Measurements from ENCODE around the gene IGSF9.

Gene IGSF9

DNA sequence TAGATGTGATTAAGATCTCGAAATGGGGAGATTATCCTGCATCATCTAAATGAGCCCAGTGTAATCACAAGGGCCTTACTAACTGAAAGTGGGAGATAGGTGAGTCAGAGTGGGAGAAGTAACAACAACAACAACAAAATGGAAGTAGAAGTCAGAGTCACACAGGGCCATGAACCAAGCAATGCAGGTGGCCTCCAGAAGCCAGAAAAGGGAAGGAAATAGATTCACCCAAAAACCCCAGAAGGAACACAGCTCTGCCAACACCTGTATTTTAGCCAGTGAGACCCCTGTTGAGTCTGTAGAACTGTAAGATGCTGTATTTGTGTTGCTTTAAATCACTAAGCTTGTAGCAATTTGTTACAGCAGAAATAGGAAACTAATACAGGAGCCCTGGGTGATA lies 24.2 kb downstream of the IGSF9 start:
- Histone ChIP-seq H3K36me3 (ENCODE audit: control insufficient read depth, insufficient read depth, low read length) (peaks cover 21% of the 10 kb centered on the region), H3K4me1 (ENCODE audit: control insufficient read depth, insufficient read depth, low read length) (peaks cover 12% of the 10 kb centered on the region), H3K9ac (ENCODE audit: low read depth, low read length) (no peak overlapping the region), H3K4me3 (ENCODE audit: low read depth, low read length) (no peak overlapping the region), H3K9me3 (ENCODE audit: control insufficient read depth, insufficient read depth, low read length) (no peaks in the 10 kb centered on the region), H3K27me3 (ENCODE audit: control insufficient read depth, insufficient read depth, low read length) (peaks cover 5% of the 10 kb centered on the region)

DNA sequence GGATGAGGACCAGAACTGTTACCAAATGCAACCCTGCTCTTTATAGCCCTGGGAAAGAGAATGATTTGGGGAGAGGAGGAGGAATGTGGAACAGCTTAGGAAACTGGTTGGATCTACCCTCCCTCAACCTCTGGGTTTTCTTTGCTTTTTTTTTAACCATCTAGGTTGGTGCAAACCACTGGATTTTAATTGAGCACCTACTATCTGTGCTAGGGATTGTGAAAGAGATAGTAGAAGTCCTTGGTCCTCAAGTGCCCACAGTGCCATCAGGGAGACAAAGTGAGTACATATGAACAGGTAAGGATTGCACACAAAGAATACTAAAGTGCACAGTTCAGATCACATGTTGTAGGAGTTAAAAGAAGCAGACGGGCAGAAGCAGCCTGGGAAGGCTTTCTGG lies 24.8 kb downstream of the IGSF9 start:
- Histone ChIP-seq H3K36me3 (ENCODE audit: control insufficient read depth, insufficient read depth, low read length) (peaks cover 21% of the 10 kb centered on the region), H3K4me3 (ENCODE audit: low read depth, low read length) (no peak overlapping the region), H3K4me1 (ENCODE audit: control insufficient read depth, insufficient read depth, low read length) (peaks cover 17% of the 10 kb centered on the region), H3K27me3 (ENCODE audit: control insufficient read depth, insufficient read depth, low read length) (peaks cover 3% of the 10 kb centered on the region), H3K9me3 (ENCODE audit: control insufficient read depth, insufficient read depth, low read length) (no peaks in the 10 kb centered on the region), H3K9ac (ENCODE audit: low read depth, low read length) (no peak overlapping the region)

DNA sequence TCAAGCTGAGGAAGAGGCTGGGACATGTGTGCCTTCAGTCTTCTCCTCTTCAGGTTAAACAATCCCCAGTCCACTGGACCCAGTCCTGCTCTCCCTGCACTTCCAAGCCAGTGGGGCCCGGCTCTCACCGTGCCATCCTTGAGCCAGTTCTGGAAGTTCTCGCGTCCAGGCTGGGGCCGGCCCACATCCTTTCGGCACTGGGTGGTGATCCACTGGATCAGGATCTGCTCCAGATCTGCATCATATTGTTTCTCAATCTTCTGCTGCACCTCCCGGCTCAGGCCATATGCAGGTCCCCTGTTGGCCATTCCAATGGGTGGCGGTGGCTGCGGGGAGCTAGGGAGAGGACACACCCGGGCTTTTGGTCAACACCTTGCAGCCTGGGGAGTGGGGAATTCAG lies 25.2 kb downstream of the IGSF9 start:
- Histone ChIP-seq H3K9ac (ENCODE audit: low read depth, low read length) (no peak overlapping the region), H3K4me1 (ENCODE audit: control insufficient read depth, insufficient read depth, low read length) (peaks cover 19% of the 10 kb centered on the region), H3K9me3 (ENCODE audit: control insufficient read depth, insufficient read depth, low read length) (no peaks in the 10 kb centered on the region), H3K36me3 (ENCODE audit: control insufficient read depth, insufficient read depth, low read length) (peaks cover 21% of the 10 kb centered on the region), H3K4me3 (ENCODE audit: low read depth, low read length) (no peak overlapping the region), H3K27me3 (ENCODE audit: control insufficient read depth, insufficient read depth, low read length) (peaks cover 3% of the 10 kb centered on the region)

DNA sequence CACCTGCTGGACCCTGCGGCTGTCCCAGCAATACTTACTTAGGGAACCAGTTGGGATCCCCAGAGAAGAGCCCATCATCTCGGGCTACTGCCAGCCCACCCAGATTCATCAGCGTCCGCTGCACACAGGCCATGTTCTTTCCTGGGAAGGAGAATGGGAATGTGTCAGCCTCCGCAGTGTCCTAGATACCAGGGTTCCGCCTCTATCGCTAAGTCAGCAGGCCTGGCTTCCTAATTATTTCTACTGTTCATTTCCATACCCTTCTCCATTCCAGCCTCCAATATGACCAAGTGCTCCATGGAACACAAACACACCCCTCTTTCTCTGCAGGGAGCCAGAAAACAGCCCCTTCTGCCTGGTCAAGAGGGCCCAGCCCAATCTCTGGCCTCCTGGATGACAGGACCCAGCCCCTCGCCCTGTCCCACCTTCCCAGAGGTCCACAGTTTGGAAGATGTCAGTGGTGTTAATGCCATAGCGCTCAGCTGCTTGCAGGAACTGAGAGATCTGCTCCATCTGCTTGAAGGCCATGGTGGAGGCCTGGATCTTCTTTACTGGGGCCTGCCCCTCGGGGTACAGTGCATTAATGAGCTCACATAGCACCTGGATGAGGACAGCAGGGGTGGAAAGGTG lies 26.1 kb downstream of the IGSF9 start:
- H3K9ac ChIP-seq (ENCODE audit: low read depth, low read length): no peak overlapping the region
- H3K4me3 ChIP-seq (ENCODE audit: low read depth, low read length): no peak overlapping the region
- H3K4me1 ChIP-seq (ENCODE audit: control insufficient read depth, insufficient read depth, low read length): peaks cover 21% of the 10 kb centered on the region
- no peaks in the 10 kb centered on the region for H3K9me3 ChIP-seq (ENCODE audit: control insufficient read depth, insufficient read depth, low read length)
- H3K27me3 ChIP-seq (ENCODE audit: control insufficient read depth, insufficient read depth, low read length): peaks cover 3% of the 10 kb centered on the region
- peaks cover 21% of the 10 kb centered on the region for H3K36me3 ChIP-seq (ENCODE audit: control insufficient read depth, insufficient read depth, low read length)

DNA sequence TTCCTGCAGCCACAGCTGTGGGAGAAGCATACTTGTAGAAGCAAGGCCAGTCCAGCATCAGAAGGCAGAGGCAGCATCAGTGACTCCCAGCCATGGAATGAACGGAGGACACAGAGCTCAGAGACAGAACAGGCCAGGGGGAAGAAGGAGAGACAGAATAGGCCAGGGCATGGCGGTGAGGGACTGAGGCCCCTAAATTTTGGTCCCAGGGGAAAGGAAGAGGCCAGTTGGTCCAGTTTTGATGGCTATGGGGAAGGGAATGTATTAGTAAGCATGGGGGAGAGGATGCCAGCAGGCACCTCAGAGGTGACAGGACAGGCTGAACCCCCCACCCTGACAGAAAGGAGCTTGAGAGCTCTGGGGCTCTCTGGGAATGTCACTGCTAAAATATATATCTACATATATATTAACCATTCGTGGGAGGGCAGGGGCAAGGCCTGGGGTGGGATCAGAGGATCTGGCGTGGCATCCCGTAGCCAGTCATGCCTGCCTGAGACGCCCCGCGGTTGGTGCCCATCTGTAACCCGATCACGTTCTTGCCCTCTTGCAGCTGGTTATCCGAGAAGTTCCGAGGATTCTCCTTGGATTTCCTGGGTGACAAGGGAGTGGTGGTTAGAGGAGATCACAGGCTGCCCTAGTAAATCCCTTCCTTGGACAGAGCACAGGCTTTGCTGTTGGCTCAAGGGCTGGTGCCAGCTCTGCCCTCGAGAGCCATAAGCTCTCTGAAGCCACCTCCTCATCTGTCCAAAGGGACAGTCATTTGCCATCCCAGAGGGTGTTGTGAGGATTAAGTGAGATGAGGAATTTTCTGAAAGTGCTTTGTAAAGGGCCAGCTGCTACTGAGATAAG lies 26.8 kb downstream of the IGSF9 start:
- Histone ChIP-seq H3K4me1 (ENCODE audit: control insufficient read depth, insufficient read depth, low read length) (peaks cover 26% of the 10 kb centered on the region), H3K4me3 (ENCODE audit: low read depth, low read length) (no peak overlapping the region), H3K36me3 (ENCODE audit: control insufficient read depth, insufficient read depth, low read length) (peaks cover 21% of the 10 kb centered on the region), H3K9me3 (ENCODE audit: control insufficient read depth, insufficient read depth, low read length) (no peaks in the 10 kb centered on the region), H3K27me3 (ENCODE audit: control insufficient read depth, insufficient read depth, low read length) (no peaks in the 10 kb centered on the region), H3K9ac (ENCODE audit: low read depth, low read length) (no peak overlapping the region)

DNA sequence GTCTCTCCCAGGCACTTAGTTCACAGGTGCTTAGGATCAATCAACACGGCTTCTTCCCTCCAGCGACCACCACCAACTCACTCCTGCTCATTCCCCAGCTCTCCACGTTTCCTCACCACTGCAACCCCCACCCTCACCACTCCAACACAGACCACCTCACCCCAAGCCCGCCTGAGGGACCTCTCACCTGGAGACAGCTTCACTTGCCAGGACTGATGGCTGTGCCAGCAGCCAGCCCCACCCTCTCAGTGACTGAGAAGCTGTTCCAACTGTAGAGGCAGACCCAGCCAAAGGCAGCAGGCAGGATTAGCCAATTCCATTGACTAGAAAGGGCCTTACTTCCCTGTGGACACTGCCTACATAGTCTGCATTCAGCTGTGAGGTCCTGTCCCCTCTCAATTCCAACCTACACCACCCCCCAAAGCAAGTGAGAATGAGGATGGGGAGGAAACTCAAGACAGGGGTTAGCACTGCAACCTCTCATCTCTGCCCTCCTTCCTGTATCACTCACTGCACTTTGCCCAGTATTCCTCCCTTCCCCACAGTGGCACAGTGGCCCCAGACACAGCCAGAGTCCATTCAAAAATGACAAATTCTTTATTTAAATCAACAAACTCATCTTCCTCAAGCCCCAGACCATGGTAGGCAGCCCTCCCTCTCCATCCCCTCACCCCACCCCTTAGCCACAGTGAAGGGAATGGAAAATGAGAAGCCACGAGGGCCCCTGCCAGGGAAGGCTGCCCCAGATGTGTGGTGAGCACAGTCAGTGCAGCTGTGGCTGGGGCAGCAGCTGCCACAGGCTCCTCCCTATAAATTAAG lies 27.7 kb downstream of the IGSF9 start:
- Histone ChIP-seq H3K27me3 (ENCODE audit: control insufficient read depth, insufficient read depth, low read length) (no peaks in the 10 kb centered on the region), H3K4me1 (ENCODE audit: control insufficient read depth, insufficient read depth, low read length) (peaks cover 25% of the 10 kb centered on the region), H3K36me3 (ENCODE audit: control insufficient read depth, insufficient read depth, low read length) (peaks cover 21% of the 10 kb centered on the region), H3K9ac (ENCODE audit: low read depth, low read length) (no peak overlapping the region), H3K9me3 (ENCODE audit: control insufficient read depth, insufficient read depth, low read length) (no peaks in the 10 kb centered on the region), H3K4me3 (ENCODE audit: low read depth, low read length) (no peak overlapping the region)

DNA sequence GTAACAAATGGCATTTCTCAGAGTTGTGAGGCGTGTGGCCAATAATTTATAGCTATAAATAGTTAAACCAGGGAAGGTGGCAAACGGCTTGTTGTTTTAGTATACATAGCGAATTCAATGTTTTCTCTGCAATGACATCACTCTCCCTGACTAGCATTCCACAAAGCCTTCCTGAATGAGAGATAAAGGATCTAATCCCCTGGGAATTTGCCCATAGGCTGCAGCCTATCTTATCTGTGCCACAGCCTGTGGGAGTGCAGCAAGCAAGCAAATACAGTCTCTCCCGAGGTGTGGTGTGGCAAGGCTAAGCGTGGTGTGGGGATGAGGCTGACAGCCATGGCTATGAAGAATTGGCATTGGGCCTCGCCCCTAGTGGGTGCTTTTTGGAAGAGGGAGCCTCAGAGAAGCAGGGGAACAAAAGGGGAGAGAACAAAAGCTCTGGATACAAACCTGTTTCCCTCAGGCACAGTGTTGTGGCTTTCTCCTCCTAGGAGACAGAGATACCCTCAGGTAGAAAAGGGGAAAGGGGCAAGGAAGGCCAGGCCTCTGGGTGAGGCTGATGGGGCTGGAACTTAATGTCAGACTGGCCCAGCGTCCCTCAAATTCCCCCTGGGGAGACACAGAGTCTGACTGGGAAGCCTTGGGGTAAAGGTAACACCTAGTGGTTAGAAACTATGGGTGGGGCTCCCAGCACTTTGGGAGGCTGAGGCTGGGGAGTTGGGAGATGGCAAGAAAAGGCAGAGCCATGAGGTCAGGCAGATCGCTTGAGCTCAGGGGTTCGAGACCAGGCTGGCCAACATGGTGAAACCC lies 29.0 kb downstream of the IGSF9 start:
- H3K9me3 ChIP-seq (ENCODE audit: control insufficient read depth, insufficient read depth, low read length): no peaks in the 10 kb centered on the region
- H3K4me1 ChIP-seq (ENCODE audit: control insufficient read depth, insufficient read depth, low read length): peaks cover 24% of the 10 kb centered on the region
- H3K4me3 ChIP-seq (ENCODE audit: low read depth, low read length): no peak overlapping the region
- H3K9ac ChIP-seq (ENCODE audit: low read depth, low read length): peak overlapping the region; percentile 24
- peaks cover 17% of the 10 kb centered on the region for H3K36me3 ChIP-seq (ENCODE audit: control insufficient read depth, insufficient read depth, low read length)
- H3K27me3 ChIP-seq (ENCODE audit: control insufficient read depth, insufficient read depth, low read length): no peaks in the 10 kb centered on the region

DNA sequence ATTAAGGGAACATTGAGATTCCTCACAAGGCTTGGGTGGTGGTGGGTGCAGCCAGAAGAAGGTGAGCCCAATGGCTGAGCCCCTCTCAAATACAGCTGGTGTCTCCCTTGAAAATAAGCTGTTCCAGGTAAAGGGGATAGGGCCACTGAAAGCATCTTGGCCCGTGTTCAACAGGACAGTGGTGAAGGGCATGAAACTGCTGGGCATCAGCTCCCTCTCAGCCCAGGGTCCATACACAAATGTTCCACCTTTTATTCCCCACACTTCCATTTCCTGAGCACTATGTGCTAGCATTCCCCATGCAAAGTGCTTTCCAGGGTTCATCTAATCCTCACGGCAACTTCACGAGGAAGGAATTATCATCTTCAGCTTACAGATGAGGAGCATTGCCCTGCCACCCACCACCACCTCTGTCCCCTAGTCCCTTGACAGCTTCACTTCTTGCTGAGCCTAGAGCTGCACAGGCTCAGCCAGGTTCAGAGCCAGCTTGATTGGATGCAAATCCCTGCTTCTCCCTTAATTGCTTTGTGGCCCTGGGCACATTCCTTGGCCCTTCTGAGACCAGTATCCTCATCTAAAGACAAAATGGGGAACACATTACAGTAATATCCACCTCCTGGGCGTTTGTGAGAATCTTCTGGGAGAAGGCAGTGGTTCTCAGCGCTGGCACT lies 29.7 kb downstream of the IGSF9 start:
- Histone ChIP-seq H3K36me3 (ENCODE audit: control insufficient read depth, insufficient read depth, low read length) (peaks cover 17% of the 10 kb centered on the region), H3K9ac (ENCODE audit: low read depth, low read length) (no peak overlapping the region), H3K4me1 (ENCODE audit: control insufficient read depth, insufficient read depth, low read length) (peaks cover 29% of the 10 kb centered on the region), H3K4me3 (ENCODE audit: low read depth, low read length) (no peak overlapping the region), H3K27me3 (ENCODE audit: control insufficient read depth, insufficient read depth, low read length) (no peaks in the 10 kb centered on the region), H3K9me3 (ENCODE audit: control insufficient read depth, insufficient read depth, low read length) (no peaks in the 10 kb centered on the region)

DNA sequence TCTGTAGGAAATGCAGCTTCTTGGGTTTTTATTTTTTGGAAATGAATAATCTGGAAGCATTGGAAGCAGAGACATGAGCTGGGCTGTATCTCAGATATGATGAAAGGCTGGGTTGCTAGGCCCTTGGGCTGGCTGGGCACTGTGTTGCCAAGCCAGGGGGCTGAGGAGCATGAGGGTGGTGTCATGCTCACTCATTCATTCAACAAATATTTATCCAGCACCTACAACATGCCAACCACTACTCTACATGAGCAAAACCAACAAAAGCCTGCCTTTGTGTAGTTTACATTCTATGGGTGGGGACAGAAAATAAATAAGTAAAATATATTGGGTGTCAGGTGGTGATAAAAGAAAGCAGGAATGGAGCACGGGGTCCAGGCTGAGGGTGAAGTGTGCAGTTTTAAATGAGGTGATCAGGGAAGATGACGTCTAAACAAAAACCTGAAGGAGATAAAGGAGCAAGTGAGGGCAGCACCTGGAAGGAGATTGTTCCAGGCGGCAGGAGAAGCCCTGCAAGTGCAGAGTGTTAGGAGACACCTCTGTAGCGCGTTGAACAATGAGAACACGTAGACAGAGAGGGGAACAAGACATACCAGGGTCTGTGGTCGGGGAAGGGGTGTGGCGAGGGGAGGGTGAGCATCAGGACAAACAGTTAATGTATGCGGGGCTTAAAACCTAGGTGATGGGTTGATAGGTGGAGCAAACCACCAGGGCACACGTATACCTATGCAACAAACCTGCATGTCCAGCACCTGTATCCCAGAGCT lies 31.0 kb downstream of the IGSF9 start:
- Histone ChIP-seq H3K27me3 (ENCODE audit: control insufficient read depth, insufficient read depth, low read length) (no peaks in the 10 kb centered on the region), H3K9me3 (ENCODE audit: control insufficient read depth, insufficient read depth, low read length) (no peaks in the 10 kb centered on the region), H3K4me1 (ENCODE audit: control insufficient read depth, insufficient read depth, low read length) (peaks cover 35% of the 10 kb centered on the region), H3K4me3 (ENCODE audit: low read depth, low read length) (no peak overlapping the region), H3K36me3 (ENCODE audit: control insufficient read depth, insufficient read depth, low read length) (peaks cover 8% of the 10 kb centered on the region), H3K9ac (ENCODE audit: low read depth, low read length) (no peak overlapping the region)

DNA sequence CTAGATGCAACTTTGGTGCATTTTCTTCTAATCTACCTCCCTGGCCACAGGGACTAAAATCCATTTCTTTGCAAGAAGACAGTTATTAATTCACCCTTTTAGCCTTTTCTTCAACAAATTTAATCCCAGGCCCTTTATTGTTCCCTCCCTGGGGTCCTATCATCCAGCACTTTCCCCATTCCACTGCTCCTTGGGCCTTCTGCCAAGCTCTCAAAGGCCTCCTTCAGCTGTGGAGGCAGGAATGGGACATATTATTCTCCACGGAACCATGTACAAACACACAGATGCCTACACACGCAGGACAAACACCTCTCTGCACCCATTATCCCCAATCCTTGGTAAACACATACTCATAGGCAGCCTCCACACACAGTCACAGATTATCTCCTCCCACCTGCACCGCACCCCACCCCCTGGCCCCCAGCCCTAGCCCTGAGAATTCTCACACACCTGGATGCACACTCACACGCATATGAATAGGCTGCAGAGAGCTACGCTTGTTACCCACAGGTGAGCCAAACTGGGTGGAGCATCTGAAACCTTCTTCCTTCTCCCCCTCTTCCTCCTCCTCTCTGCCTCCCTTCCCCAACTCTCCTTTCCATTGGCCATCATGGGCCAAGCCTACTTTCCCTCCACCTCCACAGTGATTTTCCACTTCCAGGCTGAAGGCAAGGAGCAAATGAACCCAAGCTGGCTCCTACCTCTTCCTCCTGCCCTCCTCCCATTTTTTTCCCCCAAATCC lies 31.8 kb downstream of the IGSF9 start:
- H3K27me3 ChIP-seq (ENCODE audit: control insufficient read depth, insufficient read depth, low read length): no peaks in the 10 kb centered on the region
- H3K36me3 ChIP-seq (ENCODE audit: control insufficient read depth, insufficient read depth, low read length): peaks cover 1% of the 10 kb centered on the region
- H3K4me1 ChIP-seq (ENCODE audit: control insufficient read depth, insufficient read depth, low read length): peaks cover 35% of the 10 kb centered on the region
- H3K9me3 ChIP-seq (ENCODE audit: control insufficient read depth, insufficient read depth, low read length): no peaks in the 10 kb centered on the region
- H3K9ac ChIP-seq (ENCODE audit: low read depth, low read length): no peak overlapping the region
- no peak overlapping the region for H3K4me3 ChIP-seq (ENCODE audit: low read depth, low read length)
